G401 (cell line): ENCODE results near the gene AZI2. TPM values are rescaled to one million over a fixed set of nuclear protein-coding genes. Genes with fewer than 3 reads are reported as not detected.
A peak's percentile ranks its signal among the peaks of the same experiment; 100 is the strongest.

Experiments used
- DNase-seq: peaks from one replicate; pipeline ENCODE4 v3.0.0-alpha.2; 2015; ENCODE audit warnings: low spot score
- in situ Hi-C: cut with HindIII; loops from 2 replicates; pipeline ENCODE4 v1.10.0; 2016; ENCODE audit warnings: low sequenced_read_pairs, mixed read lengths
- total RNA-seq: library from RNA; depleted of rRNA; stranded (reverse); fragments of >200 nt; shearing (Covaris generic); gene quantifications from 2 replicates; pipeline ENCODE4 v1.2.3, GENCODE V29; 2014; rRNA removed

The AZI2 gene
- 69.6 and 73.8 TPM in 2 replicates for total RNA-seq

GRCh38 chr3:28348629-28349468 lies at the start of gene AZI2, which contains the start of gene ZCWPW2:
Gene AZI2, minus strand, starts transcription at chr3:28348824. Its CDS starts 8,207 bp downstream, at chr3:28340617.
Gene ZCWPW2, plus strand, starts transcription at chr3:28348721. Its CDS starts 64,348 bp downstream, at chr3:28413069.
- in situ Hi-C loops: no loop called here
- peak; percentile 91 for DNase-seq

- DNase-seq: no peak
- in situ Hi-C loops: no loop called here
Observed at GRCh38 chr3:28388978-28389377, 40.4 kb upstream of the AZI2 start.

- DNase-seq: no peak
- in situ Hi-C loops: no loop called here
Observed at GRCh38 chr3:28386049-28386448, 37.4 kb upstream of the AZI2 start.

GRCh38 chr3:28376424-28376823 lies 27.8 kb upstream of the AZI2 start:
- no peak for DNase-seq
- in situ Hi-C loops: no loop called here

GRCh38 chr3:28349469-28350000 lies 911 bp upstream of the AZI2 start:
- in situ Hi-C loops: no loop called here
- no peak for DNase-seq

GRCh38 chr3:28348265-28348628 lies 377 bp downstream of the AZI2 start:
- in situ Hi-C loops: no loop called here
- DNase-seq: no peak

- in situ Hi-C loops: no loop called here
Observed at GRCh38 chr3:28347374-28348264, 1.0 kb downstream of the AZI2 start.

GRCh38 chr3:28345690-28346089 lies 2.9 kb downstream of the AZI2 start:
- in situ Hi-C loops: no loop called here
- peak; percentile 17 for DNase-seq

More at GRCh38 chr3:28347374-28348264, 1.0 kb downstream of the AZI2 start:
- peak; percentile 61 for DNase-seq

GRCh38 chr3:28343144-28343543 lies 5.5 kb downstream of the AZI2 start:
- in situ Hi-C loops: no loop called here
- peak; percentile 20 for DNase-seq

GRCh38 chr3:28337230-28337629 lies 11.4 kb downstream of the AZI2 start:
- in situ Hi-C loops: no loop called here
- no peak for DNase-seq

- in situ Hi-C loops: no loop called here
- no peak for DNase-seq
Observed at GRCh38 chr3:28335246-28335645, 13.4 kb downstream of the AZI2 start.

GRCh38 chr3:28334552-28334951 lies 14.1 kb downstream of the AZI2 start:
- peak; percentile 27 for DNase-seq
- in situ Hi-C loops: no loop called here

- peak; percentile 59 for DNase-seq
- in situ Hi-C loops: no loop called here
Observed at GRCh38 chr3:28328188-28329151, 20.2 kb downstream of the AZI2 start.

- DNase-seq: no peak
- in situ Hi-C loops: no loop called here
Observed at GRCh38 chr3:28326458-28326926, 22.1 kb downstream of the AZI2 start.

- in situ Hi-C loops: no loop called here
- DNase-seq: no peak
Observed at GRCh38 chr3:28322464-28322863, 26.2 kb downstream of the AZI2 start.

- no peak for DNase-seq
- in situ Hi-C loops: no loop called here
Observed at GRCh38 chr3:28320981-28321380, 27.6 kb downstream of the AZI2 start.

- DNase-seq: peak; percentile 56
- in situ Hi-C loops: no loop called here
Observed at GRCh38 chr3:28317438-28318022, 31.1 kb downstream of the AZI2 start.

GRCh38 chr3:28316226-28316625 lies 32.4 kb downstream of the AZI2 start:
- in situ Hi-C loops: no loop called here
- DNase-seq: no peak
